ENCODE data around the gene FBXL3.

FBXL3 gene, protein sequence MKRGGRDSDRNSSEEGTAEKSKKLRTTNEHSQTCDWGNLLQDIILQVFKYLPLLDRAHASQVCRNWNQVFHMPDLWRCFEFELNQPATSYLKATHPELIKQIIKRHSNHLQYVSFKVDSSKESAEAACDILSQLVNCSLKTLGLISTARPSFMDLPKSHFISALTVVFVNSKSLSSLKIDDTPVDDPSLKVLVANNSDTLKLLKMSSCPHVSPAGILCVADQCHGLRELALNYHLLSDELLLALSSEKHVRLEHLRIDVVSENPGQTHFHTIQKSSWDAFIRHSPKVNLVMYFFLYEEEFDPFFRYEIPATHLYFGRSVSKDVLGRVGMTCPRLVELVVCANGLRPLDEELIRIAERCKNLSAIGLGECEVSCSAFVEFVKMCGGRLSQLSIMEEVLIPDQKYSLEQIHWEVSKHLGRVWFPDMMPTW

DNA sequence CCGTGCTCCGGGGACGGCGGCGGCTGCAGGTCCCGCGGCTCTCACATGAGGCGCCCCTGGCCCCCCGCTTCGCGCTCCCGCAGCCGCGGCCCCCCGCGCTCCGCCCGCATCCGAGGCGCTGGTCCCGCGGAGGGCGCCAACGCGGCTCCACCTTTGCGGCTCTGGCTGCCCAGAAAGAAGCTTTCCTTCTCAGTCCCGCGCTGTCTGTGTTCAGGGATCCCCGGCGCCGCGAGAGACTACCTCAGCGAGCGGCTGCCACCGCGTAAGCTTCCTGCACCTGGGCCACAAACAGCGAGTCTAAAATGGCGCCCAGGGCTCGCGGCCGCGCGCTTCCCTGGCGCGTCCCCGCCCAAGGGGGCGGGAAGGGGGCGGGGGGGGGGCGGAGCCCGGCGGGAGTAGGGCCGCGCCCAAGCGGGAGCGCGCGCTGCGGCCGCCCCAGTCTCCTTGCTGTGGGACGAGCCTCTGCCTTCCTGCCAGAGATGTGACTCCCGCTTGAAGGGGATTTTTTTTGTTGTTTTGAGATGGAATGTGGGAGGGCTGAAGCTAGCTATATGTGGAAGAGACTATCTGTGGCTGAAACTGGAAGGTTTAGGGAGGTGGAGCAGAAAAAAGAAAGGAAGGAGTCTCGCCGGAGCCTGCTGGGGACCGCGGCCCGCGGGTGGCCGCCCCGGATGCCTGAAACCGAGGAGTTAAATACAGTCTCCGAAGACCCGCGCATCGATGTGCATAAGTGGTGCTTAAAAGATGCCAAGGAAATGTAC, at the start of gene FBXL3:
Gene FBXL3, minus strand, starts transcription at position 299 of the 761 bp plus-strand sequence. CDS start 5,299 bp downstream, outside the sequence.
- peak; percentile 85 for DNase-seq

DNA sequence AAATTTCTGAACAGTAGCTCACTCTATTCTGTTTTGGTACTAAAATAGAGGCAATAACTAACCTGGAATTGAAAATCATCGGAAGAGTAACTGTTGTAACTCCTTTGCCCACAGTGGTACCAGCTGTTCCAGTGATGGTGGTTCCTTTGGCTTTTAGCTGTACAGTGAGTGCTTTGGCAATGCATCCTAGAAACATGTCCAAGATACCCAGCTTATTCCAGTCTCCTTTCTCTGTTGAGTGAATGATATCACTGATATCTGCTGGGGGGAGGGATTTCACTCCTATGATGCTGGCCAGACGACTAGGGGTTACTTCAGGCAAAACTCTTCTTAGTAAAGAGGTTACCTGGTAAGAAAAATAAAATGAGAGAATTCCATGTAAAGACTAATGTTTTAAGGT, 40.6 kb upstream of the FBXL3 start:
- DNase-seq: no peak

DNA sequence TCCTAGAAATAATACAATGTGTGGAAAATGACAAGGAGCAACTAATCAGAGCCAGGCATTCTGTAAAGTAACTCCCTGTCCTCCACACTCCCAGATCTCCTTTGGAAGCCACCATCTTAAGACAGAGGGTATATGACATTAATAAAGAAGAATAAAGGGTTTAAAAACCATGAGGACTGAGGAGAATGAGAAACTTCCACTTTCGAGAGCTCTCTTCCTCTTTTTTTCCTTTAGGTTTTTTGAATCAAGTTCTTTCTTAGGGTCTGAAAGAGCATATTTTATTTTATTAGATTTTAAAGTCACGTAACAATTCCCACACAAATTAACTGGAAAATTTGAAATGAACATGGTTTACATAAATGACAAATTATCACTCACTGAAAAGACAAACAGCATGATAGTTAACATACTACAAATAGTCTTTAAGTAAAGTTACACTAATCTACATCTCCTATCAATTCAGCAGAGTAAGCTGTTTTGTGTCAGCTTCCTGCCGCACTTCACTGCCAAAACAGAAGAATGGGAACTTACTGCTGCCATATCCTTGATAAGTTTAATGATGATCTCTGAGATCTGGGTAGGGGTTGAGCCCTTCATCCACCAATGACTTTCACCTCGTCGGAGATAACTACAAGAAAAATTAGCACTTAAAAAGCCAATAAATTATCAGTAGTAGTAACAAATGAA, 38.6 kb upstream of the FBXL3 start:
- no peak for DNase-seq

DNA sequence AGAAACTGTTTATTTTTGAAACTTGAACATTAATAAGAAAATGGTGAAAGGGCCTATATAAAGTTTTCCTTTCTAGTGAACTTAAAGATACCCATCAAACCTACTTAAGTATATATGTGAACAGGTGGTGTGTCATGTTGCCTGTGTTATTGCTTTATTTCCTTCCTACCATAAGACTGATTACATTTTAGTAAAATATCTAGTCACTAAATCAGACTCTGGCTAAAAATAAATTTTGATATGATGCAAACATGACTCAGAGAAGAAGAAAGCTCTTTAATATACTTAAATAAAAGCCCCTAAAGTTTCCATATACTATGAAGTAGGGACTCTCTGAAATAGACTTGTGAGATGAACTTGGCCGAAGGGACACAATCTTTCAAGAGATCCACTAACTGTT, 35.1 kb upstream of the FBXL3 start:
- no peak for DNase-seq

DNA sequence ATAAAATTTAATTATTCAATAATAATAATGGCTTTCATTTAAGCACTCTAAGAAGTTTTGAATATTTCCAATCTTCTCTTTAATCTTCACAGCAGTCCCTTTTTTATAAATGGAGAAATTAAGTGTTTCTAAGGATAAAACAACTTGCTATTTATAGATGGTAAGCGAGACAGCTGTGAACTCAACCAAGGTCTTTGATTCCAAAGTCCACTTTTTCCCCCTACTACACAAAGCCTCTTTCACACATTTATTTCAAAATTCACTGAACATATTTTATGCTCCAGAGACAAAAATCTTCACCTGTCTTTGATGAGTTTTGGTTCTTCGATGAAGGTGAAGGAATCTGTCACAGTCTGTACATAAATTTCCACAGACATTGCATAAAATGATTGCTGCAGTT, 34.4 kb upstream of the FBXL3 start:
- no peak for DNase-seq

DNA sequence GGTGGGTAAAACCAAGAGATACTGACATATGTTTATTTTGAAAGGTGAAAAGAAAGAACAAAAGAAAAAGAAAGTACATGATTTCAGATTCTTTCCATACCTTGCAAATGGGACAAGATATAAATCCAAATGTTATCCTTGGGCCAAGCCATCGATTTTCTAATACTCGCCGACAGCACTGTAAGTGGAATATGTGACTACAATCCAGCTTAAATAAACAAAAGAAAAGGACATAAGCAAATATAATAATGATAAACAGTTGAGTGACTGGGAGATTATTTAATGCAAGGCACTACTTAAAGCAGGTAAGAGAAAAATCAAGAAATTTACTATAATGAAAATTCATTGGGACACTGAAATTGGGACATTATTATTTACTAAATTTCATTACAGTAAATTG, 29.9 kb upstream of the FBXL3 start:
- DNase-seq: no peak

DNA sequence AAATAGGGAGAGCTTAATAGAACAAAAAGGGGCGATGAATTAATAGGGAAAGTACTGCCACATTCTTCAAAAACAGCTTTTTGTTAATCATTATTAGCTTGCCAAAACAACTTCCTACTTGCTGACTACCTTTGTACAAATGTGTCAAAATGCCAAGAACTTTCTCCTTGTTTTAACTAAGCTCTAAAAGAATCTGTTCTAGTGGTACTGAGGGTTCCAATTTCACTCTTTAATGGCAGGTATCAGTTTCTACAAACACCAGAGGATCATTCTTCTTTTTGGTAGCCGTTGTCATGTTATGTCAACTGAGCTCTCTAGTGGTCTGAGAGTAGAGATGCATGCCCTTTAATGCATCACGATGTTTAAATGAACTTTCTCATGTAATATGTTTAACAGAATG, 29.4 kb upstream of the FBXL3 start:
- DNase-seq: no peak

DNA sequence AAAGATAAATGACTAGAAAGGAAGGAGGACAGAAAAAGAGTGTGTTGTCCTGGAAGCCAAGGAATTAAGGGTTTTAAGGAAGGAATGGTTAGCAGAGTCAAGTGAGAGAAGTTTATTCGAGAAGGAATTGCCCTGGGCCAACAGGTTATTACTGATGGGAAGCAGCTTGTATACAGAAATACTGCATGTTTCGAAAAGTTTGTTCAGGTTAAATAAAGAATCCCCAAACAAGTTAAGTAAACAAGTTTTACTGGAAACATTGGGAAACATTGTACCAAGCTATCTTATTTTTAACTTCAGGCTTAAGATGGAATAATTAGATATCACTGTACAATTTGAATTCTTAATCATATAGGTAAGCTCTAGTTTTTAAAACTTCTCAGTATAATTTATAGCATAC, 28.2 kb upstream of the FBXL3 start:
- no peak for DNase-seq

DNA sequence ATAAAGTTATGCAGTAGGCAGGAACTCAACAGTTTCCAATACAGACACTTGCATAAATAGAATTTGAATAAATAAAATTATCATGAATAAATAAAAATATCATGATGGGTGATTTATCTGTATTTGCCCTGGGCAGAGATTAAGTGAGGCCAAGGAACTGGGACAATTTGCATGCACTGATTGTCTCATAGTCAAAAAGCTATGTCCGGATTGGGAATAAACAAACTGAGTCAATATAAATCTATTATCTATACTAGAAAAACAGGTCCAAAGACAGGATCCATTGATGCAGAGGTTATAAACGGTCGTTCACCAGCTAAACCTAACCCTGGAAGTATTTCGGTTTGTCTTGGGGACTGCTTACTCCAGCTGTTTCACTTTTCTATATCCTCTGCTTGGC, 26.2 kb upstream of the FBXL3 start:
- no peak for DNase-seq

DNA sequence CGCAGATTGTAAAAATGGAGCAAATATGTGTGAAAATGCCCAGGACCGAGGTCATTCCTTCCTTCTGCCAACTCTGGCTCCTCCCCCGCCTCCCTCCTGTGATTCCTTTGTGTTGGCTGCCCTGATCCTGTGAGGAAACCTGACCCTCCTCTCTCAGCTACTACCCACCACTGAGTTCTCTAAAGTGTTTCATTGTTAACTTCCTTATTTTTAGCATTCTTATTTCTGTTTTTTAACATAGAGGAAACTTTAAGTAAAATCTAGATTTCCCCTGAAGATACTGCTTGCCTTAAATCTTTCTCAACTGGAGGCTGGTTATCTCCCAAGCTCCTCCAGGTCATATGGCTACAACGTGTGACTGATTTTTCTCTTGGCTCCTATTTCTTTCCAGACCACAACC, 21.7 kb upstream of the FBXL3 start:
- DNase-seq: no peak

DNA sequence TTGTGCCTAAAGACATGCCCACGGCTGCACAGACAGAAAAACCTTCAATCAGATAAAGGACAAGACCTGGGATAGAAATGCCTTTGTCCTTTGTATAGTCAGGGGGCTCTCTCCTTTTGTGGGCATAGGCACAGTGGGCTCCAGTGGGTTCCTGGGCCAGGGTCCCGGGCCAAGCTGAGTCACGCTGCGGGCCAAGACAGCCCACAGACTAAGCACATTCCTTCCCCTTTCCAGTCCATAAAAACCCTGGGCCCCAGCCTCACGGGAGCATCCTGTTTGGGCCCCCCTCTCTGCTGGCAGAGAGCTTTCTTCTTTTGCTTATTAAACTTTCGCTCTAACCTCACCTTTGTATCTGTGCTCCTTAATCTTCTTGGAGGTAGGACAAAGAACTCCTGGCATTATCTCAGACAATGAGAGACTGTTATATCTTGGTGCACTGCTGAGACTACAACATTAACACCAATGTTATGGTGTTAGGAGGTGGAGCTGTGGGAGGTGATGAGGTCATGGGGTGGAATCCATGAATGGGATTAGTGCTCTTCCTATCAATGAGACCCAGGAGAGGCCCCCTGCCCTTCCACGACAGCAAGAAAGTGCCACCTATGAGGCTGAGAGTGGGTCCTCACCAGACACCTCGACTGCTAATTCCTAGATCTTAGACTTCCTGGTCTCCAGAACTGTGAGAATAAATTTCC, 20.8 kb upstream of the FBXL3 start:
- DNase-seq: no peak

DNA sequence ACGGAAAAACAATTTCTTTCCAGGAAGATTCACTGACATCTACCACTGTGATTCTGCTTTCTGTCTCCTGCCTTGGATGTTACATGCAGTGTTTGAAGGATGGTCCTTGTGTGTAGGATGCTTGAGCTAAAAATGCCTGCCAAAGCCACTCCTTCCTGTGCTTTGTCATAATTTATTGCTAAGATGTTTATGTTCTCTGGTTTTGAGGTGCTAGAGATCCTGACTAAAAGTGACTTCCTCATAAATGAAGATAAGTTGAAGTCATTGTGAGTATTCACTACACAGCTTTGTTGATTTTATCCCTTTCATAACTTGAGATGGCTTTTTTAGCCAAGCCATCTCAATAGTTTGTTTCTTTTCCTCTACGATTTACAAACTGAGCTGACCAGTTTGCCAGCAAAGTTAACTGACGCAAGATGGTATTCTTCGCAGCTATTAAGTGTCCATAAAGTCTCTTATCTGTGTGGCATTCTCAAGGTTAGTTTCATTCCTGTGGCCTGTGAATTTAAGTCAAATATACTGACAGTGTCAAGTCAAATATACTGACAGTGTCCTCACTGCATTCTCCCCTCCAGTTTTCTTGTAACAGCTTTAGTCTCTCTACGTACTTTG, 15.7 kb upstream of the FBXL3 start:
- DNase-seq: no peak

DNA sequence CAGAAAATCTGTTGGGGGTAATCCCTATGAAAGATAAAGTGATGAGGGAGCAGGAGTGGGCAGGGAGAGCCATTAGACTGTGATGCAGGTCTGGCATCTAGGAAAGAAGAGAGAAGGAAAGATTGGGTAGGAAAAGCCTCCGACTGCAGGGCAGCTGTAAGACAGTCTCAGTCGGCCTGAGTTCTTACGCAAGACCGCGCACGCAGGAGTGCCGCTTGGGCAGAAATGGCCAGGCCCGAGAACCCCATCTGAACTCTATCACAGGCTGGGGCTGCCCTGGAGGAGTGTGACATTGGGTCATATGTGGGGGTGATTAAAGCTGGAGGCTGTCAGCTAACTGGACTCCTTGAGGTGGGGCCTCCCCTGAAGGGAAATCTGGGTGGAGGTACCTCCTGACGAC, 13.9 kb upstream of the FBXL3 start:
- DNase-seq: no peak

DNA sequence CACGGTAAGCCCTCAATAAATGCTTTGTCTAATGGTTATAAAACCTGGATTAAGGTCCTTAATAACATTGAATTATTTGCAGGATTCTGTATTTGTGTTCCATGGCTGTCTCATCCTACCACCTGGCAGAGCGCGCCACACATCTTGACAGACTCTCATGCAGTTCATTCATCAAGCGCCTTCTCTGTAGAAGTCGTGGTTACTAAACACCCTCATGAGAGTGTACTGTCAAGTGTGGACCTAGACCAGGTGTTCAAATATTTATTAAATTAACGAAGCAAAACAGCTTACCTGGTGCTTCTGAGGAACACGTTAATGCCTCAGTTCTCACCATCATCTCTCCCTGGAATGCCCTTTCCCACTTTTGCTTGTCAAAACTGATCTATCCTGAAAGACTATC, 13.1 kb upstream of the FBXL3 start:
- DNase-seq: no peak

DNA sequence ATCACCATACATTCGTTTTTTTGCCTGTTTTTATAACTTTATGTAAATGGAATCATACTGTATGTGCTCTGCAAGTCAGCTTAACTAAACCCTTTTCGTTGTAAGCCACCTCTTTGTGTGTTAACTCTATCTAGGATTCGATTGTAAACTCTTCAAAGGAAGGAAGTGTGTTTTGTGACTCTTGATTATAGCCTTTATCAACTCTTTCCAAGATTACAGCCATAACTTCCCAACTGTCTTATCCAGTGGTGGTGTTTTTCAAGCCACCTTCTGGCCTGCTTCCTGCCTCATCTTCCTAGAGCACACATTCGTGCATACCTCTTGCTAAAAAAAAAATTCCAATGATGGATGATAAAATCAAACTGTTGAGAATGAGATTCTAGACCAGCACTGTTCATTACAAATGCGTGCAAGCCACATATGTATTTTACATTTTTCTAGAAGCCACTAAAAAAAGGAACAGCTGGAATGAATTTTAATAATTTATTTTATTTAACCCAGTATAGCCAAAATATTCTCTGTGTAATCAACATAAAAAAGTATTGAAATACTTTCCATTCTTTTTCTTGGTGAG, 12.0 kb upstream of the FBXL3 start:
- DNase-seq: no peak

DNA sequence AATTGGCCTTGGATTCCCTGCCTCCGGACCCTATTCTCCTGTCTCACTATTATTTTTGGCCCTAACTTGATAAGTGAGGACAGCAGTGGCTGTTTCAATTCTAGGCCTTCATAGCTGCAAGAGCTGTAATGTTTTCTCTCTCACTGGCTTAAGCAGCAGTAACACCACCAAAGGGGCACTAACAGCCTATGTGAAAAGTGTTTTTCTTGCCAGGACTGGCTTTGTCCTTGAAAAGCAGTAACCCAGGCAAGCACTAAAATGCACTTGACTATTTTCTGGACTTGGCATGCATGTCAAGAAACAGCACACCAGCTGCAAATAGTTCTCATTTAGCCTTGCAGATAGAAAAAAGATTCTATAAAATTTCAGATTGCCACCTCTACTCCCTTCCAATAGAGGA, 9.3 kb upstream of the FBXL3 start:
- no peak for DNase-seq

DNA sequence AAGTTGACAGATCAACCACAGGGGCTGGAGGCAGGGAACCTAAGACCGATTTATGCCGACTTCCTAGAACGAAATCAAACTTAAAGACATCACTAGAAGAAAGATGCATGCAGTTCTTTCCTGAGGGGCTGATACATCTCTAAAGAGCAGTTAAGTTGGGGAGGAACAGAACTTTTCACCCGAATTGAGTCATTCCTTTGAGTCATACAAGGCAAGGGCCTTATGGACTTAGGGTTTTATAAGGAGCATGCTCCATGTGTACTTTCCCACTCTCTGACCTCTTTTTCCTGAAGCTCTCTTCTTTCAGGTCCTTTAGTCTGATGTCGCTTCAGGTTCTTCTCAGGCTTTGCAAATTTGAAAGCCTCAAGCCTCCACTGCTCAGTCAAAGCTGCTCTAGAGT, 7.9 kb upstream of the FBXL3 start:
- no peak for DNase-seq

DNA sequence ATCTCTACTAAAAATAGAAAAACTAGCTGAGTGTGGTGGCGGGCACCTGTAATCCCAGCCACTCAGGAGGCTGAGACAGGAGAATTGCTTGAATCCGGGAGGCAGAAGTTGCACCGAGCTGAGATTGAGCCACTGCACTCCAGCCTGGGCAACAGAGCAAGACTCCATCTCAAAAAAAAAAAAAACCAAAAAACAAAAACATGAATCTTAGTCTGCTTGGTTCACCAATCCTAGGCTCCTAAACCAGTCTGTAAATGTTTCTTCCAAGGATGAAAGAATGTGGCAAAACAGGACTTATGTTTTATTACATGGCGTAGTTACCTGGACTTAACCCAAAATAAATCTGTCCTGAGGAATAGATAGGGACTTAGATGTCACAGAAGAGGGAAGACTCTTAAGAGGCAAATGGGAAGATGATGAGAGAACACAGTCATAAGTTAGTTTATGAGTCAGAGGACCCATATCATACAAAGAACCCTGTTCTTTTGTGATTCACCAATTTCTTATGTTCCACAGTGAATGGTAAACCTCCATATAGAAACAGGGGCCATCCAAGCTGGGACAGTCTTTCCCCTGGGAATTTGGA, 6.9 kb upstream of the FBXL3 start:
- DNase-seq: no peak

DNA sequence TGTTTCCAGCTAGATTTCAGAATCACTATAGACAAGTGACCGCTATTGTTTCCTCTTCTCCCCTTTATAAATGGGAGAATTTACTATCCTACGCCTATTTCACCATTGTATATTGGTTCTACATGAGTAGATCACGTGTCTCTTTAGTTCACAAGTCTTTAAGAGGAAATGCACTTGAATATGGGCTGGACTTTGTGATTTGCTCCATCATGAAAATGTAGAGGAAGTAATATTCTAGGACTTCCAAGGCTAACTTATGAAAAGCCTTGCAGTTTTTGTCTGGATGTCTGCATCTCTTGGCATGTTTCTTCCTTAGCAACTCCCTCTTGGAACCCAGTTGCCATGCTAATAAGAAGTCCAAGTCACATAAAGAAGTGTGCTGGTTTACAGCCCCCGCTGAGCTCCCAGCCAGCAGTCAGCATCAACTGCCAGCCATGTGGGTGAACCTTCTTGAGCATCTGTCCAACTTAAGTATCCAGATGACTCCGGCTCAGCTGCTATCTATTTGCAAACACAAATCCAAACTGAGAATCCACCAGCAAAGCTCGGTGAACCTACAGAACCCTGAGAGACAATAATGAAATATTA, 4.8 kb upstream of the FBXL3 start:
- DNase-seq: no peak

DNA sequence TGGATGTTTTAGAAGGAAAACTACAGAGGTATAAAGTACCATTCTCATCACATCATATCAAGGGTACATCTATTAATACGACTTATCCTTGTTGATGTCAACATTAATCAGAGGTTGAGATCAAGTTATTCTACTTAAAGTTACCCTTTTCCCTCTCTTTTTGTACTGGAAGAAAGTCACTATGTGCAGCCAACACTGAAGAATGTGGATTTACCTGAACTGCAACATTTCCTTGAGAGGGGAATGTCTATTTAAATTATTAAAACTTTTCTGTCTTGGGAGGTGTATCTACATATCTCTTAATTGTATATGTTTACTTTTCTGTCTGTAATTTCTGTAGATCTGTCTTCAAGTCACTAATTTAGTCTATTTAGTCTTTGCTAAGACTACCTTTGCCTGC, 2.5 kb upstream of the FBXL3 start:
- no peak for DNase-seq

DNA sequence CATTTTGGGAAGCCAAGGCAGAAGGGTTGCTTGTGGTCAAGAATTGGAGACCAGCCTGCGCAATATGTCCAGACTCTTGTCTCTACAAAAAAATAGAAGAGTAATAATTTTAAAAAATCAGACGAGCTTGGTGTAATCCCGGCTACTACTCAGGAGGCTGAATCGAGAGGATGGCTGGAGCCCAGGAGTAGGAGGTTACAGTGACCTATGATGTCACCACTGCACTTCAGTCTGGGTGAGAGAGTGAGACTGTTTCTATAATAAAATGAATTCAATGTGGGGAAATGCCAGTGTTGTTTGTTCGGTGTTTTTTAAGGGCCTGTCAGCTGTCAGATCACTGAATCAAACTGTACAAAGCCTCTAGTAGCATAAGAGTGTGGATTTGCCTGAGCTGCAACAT, 1.2 kb upstream of the FBXL3 start:
- DNase-seq: no peak
